Measurements from ENCODE around the gene GJA9.
"Not testable (repeated sequence)": the region's sequence is repeated elsewhere in the genome, so short reads cannot be mapped to it uniquely, and the experiment has no call there.

The GJA9 gene

DNA sequence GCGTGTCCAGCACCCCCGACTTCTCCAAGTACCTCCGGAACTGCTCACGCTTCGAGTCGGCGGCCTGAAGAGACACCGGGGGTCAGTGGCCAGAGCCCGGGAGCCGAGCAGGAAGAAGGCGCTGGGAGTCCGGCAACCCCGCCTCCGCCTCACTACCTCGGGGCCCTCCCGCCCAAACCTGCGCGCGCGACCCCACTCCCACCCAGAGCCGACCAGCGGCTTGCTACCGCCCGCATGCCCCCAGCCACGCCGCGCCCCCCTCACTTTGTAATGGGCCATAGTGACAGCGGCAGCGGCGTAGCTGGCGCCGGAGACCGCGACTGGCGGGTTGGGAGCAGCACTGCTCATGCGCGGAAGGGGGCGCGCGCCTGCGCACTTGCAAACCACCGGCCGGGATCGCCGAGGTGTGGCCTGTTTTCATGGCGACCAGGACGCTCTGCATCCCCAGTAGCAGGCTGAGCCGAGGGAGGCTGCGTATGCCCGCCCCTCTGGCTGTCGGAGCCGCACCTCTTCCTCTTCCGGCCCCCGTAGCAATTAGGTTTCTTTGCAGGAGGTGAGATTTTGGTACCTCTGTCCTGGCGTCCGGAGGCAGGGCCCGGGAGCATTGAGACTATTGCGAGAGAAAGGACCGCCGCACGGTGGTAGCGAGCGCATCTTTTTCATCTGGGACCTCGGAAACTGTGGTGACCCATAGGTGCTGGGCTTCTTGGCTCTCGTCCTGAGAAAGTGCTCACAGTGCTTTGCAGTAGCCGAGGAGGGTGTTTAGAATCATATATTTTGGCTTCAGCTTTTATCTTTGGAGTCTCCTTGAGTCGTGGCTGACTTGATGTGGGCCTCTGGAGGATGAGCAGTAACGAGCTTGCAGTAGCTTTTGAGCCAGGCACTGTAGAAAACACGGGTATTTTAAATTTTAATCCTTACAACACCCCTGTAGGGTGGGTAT is 8.1 kb downstream of the GJA9 start, which contains the start of gene MYCBP:
MYCBP (minus strand) TSS at position 322 of the 943 bp plus-strand sequence; CDS start at position 279, 43 bp downstream.
- DNase-seq: peak; percentile 95

DNA sequence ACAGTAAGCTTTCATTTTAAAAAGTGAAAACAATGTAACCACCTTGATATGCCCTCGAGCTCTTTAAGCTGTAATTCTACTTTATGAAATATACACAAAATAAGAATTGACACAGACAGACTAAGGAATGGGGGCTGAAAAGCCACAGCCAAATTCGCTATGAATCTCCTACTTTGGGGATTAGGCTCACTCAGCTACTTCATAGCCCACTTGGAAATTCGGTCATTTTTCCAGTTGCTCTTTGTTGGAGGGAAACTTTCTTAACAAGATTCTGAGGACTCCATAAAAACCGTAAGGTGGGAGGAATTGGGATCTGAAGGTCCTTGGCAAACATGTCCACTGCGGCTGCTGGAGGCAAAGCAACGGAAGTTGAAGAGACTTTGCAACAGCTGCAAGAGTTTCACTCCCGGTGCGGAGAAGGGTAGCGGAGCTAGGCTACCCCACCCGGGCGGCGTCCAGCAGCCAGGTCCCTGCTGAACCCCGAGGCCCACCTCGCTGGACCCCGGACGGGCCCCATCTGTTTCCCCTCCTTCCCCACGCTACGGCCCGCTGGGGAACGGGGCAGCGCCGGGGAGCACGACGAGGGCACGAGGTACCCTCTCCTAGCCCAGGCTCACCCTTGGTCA is 8.9 kb downstream of the GJA9 start:
- DNase-seq: no peak

- peak; percentile 28 for DNase-seq
Measured at GRCh38 chr1:38870996-38871395, 10.4 kb downstream of the GJA9 start.

GRCh38 chr1:38867208-38867607 is 14.2 kb downstream of the GJA9 start:
- DNase-seq: no peak

DNA sequence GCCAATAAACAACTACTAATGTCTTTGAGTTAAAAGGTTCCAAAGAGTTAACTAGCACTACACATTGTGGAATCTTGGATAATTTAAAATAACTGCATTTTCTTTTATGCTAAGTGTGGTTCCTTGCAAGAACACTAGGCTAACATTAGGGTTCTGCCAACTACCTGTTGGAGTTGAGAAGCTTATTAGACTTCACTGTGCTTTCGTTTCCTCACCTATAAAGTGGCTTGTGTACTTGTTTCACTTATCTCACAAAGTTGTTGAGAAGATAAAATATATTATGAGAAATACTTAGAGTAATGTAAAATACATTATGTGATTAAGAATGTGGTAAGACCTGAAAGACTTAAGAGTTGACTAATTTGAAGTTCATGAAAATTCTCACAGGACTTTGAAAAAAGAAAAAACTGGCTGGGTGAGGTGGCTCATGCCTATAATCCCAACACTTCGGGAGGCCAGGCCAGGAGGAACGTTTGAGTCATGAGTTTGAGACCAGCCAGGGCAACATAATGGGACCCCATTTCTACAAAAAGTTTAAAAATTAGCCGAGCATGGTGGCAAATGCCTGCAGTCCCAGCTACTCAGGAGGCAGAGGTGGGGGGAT is 16.2 kb downstream of the GJA9 start:
- DNase-seq: no peak

DNA sequence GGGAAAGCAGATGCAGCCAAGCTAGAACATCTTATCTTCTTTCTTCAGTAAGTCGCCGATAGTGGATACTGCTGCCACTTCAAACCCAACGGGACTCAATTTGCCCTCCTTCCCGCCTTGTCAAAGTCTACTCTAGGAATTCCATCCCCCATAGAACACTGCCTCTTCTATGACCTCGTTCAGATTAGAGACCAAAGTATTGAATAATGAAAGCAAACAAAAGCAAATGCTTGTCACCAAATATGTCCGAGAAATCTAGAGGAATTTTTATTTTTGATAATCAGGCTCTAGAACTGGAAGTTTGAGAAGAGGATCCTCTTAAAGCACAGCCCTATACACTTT is 21.0 kb downstream of the GJA9 start:
- no peak for DNase-seq

- DNase-seq: peak; percentile 95
Measured at GRCh38 chr1:38859561-38860453, 21.6 kb downstream of the GJA9 start, which contains the start of gene RRAGC. TSS of gene RRAGC (minus strand) at chr1:38859772. CDS start at chr1:38859646, 126 bp downstream.

GRCh38 chr1:38858833-38859560 is 22.4 kb downstream of the GJA9 start:
- DNase-seq: no peak

DNA sequence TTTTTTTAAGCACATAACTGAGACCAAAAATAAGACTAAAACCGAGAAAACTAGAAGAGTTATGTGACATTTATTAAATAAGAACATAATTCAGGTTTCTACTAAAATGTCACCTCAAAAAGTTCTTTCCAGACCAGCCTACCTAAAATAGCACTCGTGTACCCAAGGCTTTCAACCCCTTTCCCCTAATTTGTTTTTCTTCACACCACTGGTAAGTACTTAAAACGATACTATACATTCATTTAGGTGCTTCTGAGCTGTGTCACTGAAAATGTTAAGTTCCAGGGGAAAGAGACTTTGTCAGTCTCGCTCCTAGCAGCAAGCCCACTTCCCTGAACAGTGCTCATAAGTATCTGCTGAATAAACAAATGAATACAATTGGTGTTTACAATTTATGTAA is 28.6 kb downstream of the GJA9 start:
- DNase-seq: no peak

DNA sequence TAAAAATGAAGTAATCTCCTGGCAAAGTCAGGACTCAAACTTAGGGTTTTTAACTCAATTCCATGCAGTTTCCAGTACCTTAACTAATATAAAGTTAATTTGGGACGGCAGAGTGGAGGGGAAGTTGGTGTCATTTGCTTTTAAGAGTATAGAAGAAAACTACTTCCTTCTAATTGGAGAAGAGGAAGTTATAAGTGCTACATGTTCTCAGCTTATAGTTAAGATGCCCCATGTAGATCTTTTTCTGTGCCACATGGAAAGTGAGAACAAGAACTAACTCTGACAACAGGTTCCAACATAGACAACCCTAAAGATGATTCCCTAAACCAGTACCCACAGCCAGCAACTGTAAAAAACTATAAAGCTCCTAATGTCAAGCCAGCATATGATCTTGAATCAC is 33.3 kb downstream of the GJA9 start:
- DNase-seq: peak; percentile 95

DNA sequence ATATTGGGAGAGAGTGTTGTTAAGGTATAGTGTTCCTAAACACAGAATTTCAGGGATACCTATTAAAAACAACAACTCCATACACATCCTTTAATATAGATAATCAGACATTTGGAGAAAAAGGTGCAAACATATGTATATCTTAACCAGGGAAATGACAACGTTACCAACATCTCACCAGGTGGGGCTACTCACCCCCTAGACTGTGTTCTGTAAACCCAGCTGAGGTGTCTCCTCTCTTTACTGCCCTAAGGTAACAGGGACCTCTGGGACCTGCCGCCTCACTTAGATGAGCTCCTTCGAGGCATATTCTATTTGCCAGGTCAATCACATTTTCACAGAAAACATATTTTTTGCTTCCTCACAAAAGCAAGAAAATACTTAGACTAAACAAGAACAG is 35.2 kb downstream of the GJA9 start:
- no peak for DNase-seq

GRCh38 chr1:38845088-38845487 is 36.3 kb downstream of the GJA9 start:
- not testable (repeated sequence) for DNase-seq

DNA sequence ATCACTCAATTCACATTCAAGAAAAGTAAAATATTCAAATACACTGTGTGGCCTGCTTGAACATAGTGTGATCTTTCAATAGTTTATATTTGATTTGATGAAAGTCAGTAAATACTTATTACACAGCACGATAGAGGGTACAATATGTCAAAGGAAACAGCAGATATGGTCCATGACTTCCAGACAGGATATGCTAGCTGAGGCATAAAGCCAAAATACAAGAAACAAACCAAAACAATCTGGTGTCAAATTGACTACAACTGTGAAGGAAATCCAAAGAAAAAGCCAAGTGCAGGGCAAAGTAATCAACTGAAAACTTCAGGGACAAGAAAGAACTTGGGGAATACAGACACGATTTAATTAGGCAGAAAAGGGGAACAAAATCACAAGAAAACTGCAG is 41.1 kb downstream of the GJA9 start:
- DNase-seq: no peak

GRCh38 chr1:38839363-38839762 is 42.0 kb downstream of the GJA9 start:
- DNase-seq: no peak

GRCh38 chr1:38836316-38836715 is 45.1 kb downstream of the GJA9 start:
- DNase-seq: peak; percentile 52

GRCh38 chr1:38834937-38835827 is 46.2 kb downstream of the GJA9 start:
- DNase-seq: peak; percentile 83

DNA sequence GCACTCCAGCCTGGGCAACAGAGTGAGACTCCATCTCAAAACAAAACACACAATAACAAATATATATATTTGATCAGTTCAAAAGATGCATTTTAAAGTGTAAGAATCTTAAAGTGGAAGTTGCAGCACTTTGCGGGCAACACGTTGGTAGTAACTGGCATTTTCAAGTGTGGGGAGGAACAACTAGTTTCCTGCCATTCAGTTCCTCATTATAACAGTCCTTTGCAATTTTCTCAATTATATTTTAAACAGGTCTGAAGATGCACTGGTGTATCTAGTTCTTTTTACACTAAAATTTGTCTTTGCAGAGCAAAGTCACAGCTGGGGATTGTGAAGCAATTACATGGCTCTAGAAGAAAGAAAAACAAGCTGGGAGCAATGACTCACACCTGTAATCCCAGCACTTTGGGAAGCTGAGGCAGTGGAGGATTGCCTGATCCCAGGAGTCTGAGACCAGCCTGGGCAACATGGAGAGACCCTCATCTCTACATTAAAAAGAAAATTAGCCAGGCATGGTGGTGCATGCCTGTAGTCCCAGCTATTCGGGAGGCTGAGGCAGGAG is 47.1 kb downstream of the GJA9 start:
- DNase-seq: peak; percentile 81

DNA sequence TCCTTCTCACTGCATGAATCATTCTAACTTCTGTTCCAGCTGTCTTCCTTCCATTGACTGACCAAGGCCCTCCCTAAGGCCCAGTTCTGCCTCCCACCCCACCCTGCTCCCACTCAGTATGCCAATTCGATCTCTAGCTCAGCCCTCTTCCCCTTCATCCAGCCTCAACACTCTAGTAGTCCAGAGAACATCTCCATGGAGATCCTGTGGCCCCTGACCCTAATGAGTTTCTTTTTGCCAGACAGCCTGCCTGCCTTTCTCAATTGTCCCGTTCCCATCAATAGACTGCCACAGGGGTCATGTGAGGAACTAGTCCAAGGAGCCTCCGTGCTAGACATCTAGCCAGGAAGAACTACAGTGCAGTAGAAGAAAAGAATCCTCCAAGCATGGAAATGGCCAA is 48.2 kb downstream of the GJA9 start:
- no peak for DNase-seq

GRCh38 chr1:38832370-38832734 is 49.0 kb downstream of the GJA9 start:
- no peak for DNase-seq

- DNase-seq: no peak
Measured at GRCh38 chr1:38831731-38832369, 49.5 kb downstream of the GJA9 start.

Data from MV-4-11 (cell line).